ENCODE results near the gene KRTAP11-1.

Gene KRTAP11-1, protein sequence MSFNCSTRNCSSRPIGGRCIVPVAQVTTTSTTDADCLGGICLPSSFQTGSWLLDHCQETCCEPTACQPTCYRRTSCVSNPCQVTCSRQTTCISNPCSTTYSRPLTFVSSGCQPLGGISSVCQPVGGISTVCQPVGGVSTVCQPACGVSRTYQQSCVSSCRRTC

DNA sequence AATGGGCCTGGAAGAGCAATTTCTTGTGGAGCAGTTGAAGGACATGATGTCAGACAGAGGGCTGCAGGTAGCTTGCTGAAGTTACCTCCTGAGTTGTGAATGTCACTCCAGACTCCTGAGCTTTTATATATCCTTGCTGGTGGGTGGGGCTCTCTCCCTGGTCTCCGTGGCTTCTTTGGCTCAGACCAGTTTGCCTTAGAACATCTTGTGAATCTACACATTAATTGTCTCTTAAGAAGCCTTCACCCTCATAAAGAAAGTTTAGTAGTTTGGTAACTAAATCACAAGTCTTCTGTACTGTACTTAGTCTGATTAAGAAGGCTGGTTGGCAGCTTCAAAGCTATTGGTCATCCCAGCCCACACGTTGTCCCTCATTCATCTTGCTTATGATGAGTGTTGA lies at the start of gene KRTAP11-1:
KRTAP11-1 (minus strand) TSS at position 101 of the 400 bp plus-strand sequence; CDS start at position 45, 56 bp downstream.
- no peak for DNase-seq

DNA sequence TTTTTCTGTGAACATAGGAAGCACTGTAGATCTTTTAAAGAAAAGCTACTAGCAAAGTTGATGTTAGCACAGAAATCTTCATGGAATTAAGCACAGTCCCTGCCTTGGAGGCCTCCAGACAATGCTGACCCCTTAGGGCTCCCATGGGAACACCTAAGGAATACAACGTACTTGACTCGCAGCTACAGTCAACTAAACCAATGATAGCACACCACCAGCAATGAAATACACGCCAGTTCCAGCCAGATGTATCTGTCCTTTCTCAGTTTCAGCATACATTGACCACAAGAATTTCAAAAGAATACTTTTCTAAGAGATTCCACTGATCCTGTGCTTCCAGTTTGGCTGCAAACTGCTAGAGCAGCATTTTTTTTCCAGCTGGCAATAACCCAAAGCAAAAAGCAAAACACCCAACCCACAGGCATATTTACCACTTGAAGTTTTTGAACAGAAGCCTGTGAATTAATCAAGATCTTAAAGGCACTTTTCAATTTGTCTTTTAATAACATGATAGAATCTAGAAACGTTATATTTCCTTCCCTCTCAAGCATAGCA lies 42.8 kb upstream of the KRTAP11-1 start:
- no peak for DNase-seq

DNA sequence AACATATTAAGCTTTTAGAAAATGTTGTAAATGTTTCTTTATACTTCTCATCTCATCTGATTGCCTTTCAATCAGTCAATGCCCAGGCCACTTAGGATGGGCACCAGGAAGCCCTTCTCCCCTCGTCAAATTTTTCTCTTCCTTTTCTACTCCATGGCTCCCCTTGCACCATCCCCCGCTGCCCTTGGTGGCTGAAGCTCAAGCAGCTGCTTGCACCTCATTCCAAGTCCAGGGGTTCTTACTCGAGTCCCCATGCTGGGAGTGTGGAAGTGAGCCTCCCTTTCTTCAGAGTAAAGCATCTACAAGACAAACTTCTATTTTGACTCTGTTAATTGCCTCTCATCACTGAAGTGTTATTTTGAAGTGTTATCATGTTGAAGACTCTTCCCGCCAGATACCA lies 39.7 kb upstream of the KRTAP11-1 start:
- no peak for DNase-seq

DNA sequence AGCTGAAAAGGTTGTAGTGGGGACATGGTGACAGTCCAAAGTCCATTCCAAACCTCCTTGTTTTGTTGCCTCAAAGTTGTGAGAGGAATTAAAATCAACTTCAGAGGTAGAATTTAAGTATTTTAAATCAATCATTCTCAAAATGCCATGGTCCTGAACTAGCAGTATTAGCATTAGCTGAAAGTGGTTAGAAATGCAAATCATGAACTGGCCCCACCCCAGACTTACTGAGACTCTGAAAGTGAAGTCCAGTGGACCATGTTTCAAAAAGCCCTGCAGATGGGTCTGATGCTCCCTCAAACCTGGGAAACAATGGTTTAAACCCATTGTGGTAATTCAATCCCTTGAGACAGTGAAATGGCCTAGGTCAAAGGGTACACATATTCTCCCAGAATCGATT lies 36.2 kb upstream of the KRTAP11-1 start:
- no peak for DNase-seq

DNA sequence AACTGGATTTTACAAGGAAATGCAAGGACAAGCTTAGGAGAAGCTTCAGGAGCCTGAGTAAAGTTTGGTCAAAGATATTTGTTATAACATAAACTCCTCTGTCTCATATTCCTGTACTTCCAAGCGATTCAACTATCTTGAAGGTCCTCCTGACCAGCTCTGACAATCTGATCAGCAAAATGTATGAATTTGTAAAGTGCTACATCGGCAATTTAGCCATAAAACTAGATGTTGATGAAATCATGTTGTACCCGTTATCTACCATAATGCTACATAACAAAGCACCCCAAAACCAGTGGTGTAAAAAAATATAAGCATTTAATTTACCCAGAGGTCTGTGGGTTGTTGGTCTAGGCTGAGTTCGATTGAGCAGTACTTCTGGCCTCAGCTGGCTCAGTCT lies 19.5 kb upstream of the KRTAP11-1 start:
- no peak for DNase-seq

DNA sequence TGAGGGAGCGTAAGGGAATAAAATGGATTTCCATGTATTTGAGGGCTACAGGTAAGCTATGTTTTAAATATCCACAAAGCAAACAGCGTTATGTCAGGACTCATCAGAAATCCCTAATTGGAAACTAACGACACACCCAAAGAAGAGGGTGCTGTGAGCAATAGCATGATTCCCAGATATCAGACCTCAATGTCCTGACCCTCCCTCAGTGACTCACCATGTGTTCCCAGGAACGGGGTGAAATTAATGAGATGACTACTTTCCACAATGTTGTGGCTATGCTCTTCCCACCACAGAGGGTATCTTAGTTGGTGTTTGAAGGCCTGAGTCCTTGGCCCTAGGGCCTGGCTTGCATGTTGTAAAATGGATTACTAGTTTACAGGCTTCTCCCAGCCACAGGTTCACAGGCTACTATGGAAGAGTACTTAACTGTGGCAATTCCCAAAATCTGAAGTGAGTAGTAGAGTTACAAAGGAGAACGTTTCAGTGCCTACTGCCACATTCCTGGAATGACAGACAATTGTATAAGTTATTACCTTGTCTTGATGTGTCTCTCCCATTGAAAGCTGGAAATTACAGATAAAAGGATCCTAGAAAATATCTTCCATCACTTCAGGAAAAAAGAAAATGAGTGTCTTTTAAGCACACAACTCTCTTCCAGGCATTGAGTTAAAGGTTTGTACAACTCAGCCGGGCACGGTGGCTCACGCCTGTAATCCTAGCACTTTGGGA lies 1.7 kb upstream of the KRTAP11-1 start:
- DNase-seq = no peak

DNA sequence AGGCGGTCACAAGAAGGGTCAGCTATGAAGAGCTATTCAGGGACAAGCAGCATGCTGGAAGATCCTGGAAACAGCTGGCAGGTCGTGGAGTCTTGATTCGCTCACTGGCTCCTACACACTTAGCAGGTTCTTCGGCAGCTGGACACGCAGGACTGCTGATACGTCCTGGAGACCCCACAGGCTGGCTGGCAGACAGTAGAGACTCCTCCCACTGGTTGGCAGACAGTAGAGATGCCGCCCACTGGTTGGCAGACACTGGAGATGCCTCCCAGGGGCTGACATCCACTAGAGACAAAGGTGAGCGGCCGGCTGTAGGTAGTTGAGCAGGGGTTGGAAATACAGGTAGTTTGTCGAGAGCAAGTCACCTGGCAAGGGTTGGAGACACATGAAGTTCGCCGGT lies 466 bp downstream of the KRTAP11-1 start:
- no peak for DNase-seq

DNA sequence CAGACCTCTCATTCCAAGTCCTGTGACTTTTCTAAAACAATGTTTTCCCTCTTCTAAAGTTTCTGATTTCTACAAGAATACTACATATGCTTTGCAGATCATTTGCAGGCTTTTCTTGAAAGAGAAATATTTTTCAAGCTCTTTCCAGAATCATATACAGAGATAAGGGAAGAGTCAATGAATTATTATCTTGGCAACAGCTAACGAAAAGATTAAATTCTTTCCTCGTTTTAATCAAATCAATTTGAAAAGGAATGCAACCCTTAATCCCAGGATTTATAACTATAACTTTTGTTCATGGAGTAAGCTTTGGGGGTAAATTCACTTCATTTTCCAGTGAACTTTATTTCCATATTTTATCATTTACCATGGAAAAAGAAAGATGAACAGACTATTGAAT lies 6.9 kb downstream of the KRTAP11-1 start:
- DNase-seq = no peak

DNA sequence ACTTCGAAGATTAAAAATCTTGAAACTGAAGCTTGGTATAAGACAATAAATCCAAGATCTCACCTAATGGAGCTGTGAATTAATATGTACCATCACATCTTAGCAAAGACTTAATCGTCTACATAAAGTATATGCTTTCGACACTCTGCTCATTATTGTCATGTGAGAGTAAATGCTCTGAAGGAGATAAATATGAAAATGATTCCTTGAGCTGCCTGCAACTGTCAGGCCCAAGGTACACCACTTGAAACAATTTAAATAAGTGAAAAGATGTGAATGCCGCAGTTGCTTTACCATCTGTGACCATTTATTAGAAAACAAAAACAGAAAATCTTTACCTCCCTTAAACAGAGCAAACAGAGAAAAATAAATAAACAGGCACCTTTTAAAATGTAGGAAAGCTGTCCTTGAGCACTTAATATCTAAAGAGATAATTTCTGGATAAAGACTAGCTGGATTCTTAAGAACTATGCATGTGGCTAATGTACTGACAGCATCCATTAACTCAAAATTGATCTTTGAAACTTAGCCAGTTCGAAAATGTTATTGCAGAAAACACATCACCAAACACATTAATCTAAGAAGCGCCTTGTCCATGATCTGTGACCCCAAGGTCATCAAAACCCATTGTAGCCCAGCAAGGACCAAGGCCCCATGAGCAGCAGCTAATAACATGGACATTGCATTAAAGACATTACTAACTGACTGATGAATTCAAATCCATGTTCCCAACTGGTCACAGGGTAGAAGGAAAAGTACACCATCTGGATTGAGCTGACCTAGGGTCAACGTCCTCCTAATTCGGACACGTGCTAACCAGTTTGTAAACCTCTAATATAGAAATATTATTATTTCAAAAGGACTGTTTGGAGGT lies 33.5 kb downstream of the KRTAP11-1 start:
- no peak for DNase-seq

DNA sequence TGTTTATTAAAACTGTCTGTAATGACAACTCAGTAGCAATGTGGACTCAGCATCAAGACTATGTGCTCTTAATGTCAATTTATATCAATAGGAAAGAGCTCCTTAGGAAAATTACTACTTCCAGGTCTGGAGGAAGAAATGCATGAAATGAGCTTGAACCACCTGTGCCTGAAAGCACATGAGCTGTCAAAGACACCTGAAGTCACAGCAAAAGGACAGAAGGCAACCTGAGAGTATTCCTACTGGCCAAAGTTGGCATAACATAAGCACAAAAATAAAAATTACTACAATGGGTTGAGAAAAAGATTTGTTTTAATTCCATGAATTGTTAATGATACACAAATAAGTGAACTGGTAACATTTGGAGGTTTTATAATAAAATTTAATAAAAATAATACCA lies 38.4 kb downstream of the KRTAP11-1 start:
- DNase-seq = no peak

DNA sequence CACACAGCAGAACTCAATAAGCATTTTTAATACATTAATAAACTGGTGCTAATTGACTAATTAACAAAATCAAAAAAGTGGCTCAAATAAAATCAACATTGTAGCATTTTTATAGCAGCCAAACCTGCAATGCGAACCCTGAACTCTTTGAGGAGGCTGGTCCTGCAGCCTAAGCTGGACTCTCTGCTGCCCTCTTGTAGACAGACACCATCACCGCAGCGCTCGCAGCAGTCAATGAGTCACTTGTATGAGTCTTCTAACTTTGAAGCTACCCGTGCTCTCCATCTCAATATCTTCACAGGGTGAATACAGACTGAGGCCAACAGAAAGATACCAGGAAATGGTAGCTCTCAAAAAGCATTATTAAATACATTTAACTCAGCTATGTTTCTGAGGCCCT lies 42.1 kb downstream of the KRTAP11-1 start:
- no peak for DNase-seq

DNA sequence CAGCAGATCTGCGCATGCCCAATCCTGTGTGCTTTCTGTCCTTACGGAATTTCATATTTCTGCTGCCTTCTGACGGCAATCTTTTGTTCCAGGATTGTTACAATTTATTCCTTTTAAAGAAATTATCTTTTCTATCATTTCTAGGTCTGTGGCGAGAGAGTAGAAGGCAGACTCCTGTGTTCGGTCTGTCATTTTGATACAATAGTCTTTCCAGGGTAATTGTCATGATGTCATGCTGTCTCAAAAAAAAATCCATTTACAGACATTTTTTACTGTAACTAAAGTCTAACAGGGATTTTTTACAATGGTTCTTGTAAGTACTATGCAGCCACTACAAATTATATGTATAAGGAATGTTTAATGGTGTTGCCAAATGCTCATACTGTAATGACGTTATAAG lies 42.8 kb downstream of the KRTAP11-1 start:
- no peak for DNase-seq

DNA sequence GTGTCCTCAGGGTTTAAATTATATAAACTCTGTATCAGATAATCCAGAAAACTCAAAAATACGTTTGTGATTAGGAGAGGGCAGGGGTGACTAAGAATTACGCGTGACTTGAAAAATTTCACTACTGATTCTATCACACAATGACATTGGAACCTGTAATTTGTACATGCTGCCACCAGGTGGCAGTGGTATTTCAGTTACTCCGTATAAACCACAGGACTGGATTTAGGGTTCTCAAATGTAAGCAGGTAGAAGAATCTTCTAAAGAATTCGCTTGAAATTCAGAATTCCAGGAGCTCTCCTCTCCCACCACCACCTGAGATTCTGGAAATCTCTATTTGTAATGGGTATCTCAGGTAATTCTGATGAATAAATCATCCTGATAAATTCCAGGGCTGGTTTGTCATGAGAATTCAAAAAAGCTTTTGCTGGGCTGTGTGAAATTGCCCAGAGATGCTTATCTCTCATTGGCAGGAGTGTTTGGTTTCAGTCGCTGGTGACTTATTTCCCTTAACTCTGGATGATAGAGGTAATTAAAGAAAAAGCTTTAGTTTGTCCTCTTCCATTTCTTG lies 50.1 kb downstream of the KRTAP11-1 start:
- DNase-seq = no peak

Measured in SIG-M5 (cell line).